Measurements from ENCODE around the gene MTOR. TPM values are rescaled to one million over a fixed set of nuclear protein-coding genes. Genes with fewer than 3 reads are reported as not detected.
A peak's percentile ranks its signal among the peaks of the same experiment; 100 is the strongest.

The MTOR gene
- total RNA-seq, 6 experiments from 2014 or later = 25.1 to 35.3 (median 32.4) TPM

DNA sequence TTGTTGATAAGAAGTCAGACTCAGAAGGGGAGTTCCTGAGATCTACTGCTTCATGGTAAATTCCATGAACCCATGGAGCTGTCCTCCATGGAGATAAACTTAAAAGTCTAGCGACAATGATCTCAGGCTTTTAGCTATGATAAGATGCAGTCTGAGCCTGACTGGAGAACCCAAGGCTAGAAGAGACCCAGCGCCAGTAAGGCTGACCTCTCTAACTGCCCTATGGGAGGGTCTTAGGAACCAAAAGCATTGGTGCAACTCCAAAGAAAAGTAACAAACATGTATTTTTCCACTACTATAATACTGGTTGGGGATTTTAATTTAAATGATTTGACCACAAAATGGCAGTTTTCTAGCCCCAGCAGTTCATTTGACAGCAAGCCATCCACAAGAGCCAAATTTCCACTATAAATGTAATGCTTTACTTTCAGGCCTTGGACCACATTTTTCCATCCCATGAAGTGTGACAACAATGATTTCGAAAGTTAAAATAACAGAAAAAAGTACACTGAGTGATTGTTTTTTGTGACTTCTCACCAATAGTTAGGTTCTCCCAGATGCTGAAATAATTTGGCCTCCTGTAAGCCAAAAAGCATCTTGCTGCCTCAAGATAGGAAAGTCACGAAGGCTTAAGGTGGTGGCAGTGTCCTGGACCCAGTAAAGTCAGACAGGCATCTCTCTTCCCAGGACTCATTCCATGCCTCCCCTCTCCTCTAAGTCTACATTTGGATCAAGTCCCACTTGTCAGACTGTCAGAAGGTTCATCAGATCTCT lies 119.5 kb downstream of the MTOR start:
- DNase-seq (peak in 1 of 3 donors; percentile 6), ATAC-seq (no peak)
- H3K36me3 ChIP-seq = peaks cover 0 to 54% (median 12%) of the 10 kb centered on the region in 4 donors
- no peaks in the 10 kb centered on the region for H3K9me3 ChIP-seq
- WGBS (ENCODE audit: insufficient coverage, low coverage, low lambda C conversion rate, missing lambda C conversion rate) = 92% methylated on average over 3 of the region's 4 CpGs
- TF ChIP-seq CTCF (IDR thresholded peaks at IDR 0.05) = no peak
- no peak for TF ChIP-seq POLR2A (IDR thresholded peaks at IDR 0.05)
- no peak overlapping the region for H3K27ac ChIP-seq
- no peaks in the 10 kb centered on the region for H3K27me3 ChIP-seq
- intact Hi-C loops (cut with DNase I) = no loop called here
- no peaks in the 10 kb centered on the region for H3K4me1 ChIP-seq
- no peak overlapping the region for H3K4me3 ChIP-seq

- TF ChIP-seq POLR2A (IDR thresholded peaks at IDR 0.05) (no peak), CTCF (IDR thresholded peaks at IDR 0.05) (no peak)
- no peaks in the 10 kb centered on the region for H3K9me3 ChIP-seq
- peaks cover 0 to 9% (median 4%) of the 10 kb centered on the region in 4 donors for H3K4me1 ChIP-seq
- 83% methylated on average over 1 of the region's 3 CpGs for WGBS (ENCODE audit: insufficient coverage, low coverage, low lambda C conversion rate, missing lambda C conversion rate)
- DNase-seq (no peak), ATAC-seq (peak in 1 of 4 donors; percentile 7)
- H3K27me3 ChIP-seq = no peaks in the 10 kb centered on the region
- H3K4me3 ChIP-seq = no peak overlapping the region
- H3K27ac ChIP-seq = no peak overlapping the region
- peaks cover 0 to 40% (median 13%) of the 10 kb centered on the region in 4 donors for H3K36me3 ChIP-seq
- intact Hi-C loops (cut with DNase I) = no loop called here
Observed at GRCh38 chr1:11138952-11139351, 123.4 kb downstream of the MTOR start.

GRCh38 chr1:11138029-11138428 lies 124.3 kb downstream of the MTOR start:
- no peak overlapping the region for H3K27ac ChIP-seq
- DNase-seq (no peak), ATAC-seq (no peak)
- no peaks in the 10 kb centered on the region for H3K27me3 ChIP-seq
- WGBS (ENCODE audit: insufficient coverage, low coverage, low lambda C conversion rate, missing lambda C conversion rate) = 86% methylated on average over 1 of the region's 1 CpG
- H3K4me1 ChIP-seq = peaks cover 0 to 11% (median 4%) of the 10 kb centered on the region in 4 donors
- H3K4me3 ChIP-seq = no peak overlapping the region
- peaks cover 0 to 34% (median 13%) of the 10 kb centered on the region in 4 donors for H3K36me3 ChIP-seq
- no peaks in the 10 kb centered on the region for H3K9me3 ChIP-seq
- intact Hi-C loops (cut with DNase I) = no loop called here
- no peak for TF ChIP-seq POLR2A (IDR thresholded peaks at IDR 0.05)
- no peak for TF ChIP-seq CTCF (IDR thresholded peaks at IDR 0.05)

DNA sequence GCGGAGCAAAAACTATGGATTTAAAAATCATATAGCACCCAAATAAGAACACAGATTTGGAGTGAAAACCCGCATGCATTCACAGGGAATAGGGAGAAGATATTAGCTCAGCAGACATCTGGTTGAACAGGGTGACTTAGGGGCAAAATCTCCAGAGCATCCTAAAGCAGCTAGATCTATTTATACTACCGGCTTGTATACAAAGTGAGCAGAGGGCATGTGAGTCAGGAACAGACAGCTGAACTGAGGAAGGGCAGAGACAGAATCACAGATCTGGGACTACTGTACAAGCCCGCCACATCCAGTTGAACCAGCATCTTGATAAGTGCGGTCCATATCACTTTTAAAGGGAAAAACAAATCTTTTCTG lies 127.5 kb downstream of the MTOR start:
- H3K27me3 ChIP-seq = no peaks in the 10 kb centered on the region
- ATAC-seq (no peak), DNase-seq (no peak)
- intact Hi-C loops (cut with DNase I) = no loop called here
- peaks cover 0 to 50% (median 22%) of the 10 kb centered on the region in 4 donors for H3K36me3 ChIP-seq
- no peak for TF ChIP-seq POLR2A (IDR thresholded peaks at IDR 0.05)
- H3K4me1 ChIP-seq = peaks cover 0 to 25% (median 10%) of the 10 kb centered on the region in 4 donors
- H3K27ac ChIP-seq = peak overlapping the region in 1 of 3 donors; percentile 23
- WGBS (ENCODE audit: insufficient coverage, low coverage, low lambda C conversion rate, missing lambda C conversion rate) = 56% methylated on average over 4 of the region's 5 CpGs
- no peaks in the 10 kb centered on the region for H3K9me3 ChIP-seq
- no peak overlapping the region for H3K4me3 ChIP-seq

GRCh38 chr1:11134251-11134897 lies 128.0 kb downstream of the MTOR start:
- intact Hi-C loops (cut with DNase I) = no loop called here
- Histone ChIP-seq H3K9me3 (no peaks in the 10 kb centered on the region), H3K27me3 (no peaks in the 10 kb centered on the region), H3K4me3 (no peak overlapping the region), H3K4me1 (peaks cover 0 to 25% (median 10%) of the 10 kb centered on the region in 4 donors), H3K36me3 (peaks cover 0 to 52% (median 22%) of the 10 kb centered on the region in 4 donors), H3K27ac (peak overlapping the region in 1 of 3 donors; percentile 23)
- DNase-seq (peak; percentile 84 to 92 (median 87)), ATAC-seq (peak; percentile 91 to 96 (median 94))
- WGBS (ENCODE audit: insufficient coverage, low coverage, low lambda C conversion rate, missing lambda C conversion rate) = no CpG with 5 or more reads among the region's 5 CpGs
- no peak for TF ChIP-seq POLR2A (IDR thresholded peaks at IDR 0.05)
- TF ChIP-seq CTCF (IDR thresholded peaks at IDR 0.05) = no peak

All from right lobe of liver (tissue), 6 donors.